Smooth muscle cell (in vitro differentiated cells): ENCODE measurements around the gene PARD3. TPM values are rescaled to one million over a fixed set of nuclear protein-coding genes. Genes with fewer than 3 reads are reported as not detected.

Experiments used
- DNase-seq: peaks from one replicate; lab custom pipeline; 2025; ENCODE audit not compliant: unreplicated experiment; lab: John Stamatoyannopoulos, UW
- H2AFZ ChIP-seq: fragments of 200-600 bp; sonication (generic); 2 replicates; pipeline ENCODE4 v1.6.0; 2016; ENCODE audit warnings: antibody characterized with exemption, low read depth, mild to moderate bottlenecking
- H3F3A ChIP-seq: fragments of 200-600 bp; sonication (generic); 2 replicates; pipeline ENCODE4 v1.6.0; 2017; ENCODE audit warnings: antibody characterized with exemption, low read depth
- H3K27ac ChIP-seq: fragments of 200-600 bp; sonication (generic); 2 replicates; pipeline ENCODE4 v1.5.1; 2016; ENCODE audit warnings: low read depth, mild to moderate bottlenecking
- H3K27me3 ChIP-seq: fragments of 200-600 bp; sonication (generic); 2 replicates; pipeline ENCODE4 v1.6.1; 2016; ENCODE audit warnings: low read depth, mild to moderate bottlenecking
- H3K36me3 ChIP-seq: fragments of 200-600 bp; sonication (generic); 2 replicates; pipeline ENCODE4 v1.5.1; 2016; ENCODE audit warnings: low read depth
- H3K4me1 ChIP-seq: fragments of 200-600 bp; sonication (generic); 2 replicates; pipeline ENCODE4 v1.5.1; 2016; ENCODE audit warnings: low read depth
- H3K4me2 ChIP-seq: fragments of 200-600 bp; sonication (generic); 2 replicates; pipeline ENCODE4 v1.6.0; 2016; ENCODE audit warnings: mild to moderate bottlenecking
- H3K4me3 ChIP-seq: fragments of 200-600 bp; sonication (generic); 2 replicates; pipeline ENCODE4 v1.5.1; 2016; ENCODE audit warnings: mild to moderate bottlenecking
- H3K79me2 ChIP-seq: fragments of 200-600 bp; sonication (generic); 2 replicates; pipeline ENCODE4 v1.6.0; 2016; ENCODE audit warnings: low read depth, mild to moderate bottlenecking
- H3K9ac ChIP-seq: fragments of 200-600 bp; sonication (generic); 2 replicates; pipeline ENCODE4 v1.6.0; 2016; ENCODE audit warnings: low read depth
- H3K9me3 ChIP-seq: fragments of 200-600 bp; sonication (generic); replicated peaks from 2 replicates; pipeline ENCODE4 v1.5.1; 2016; ENCODE audit warnings: low read depth
- H4K20me1 ChIP-seq: fragments of 200-600 bp; sonication (generic); 2 replicates; pipeline ENCODE4 v1.6.0; 2016; ENCODE audit warnings: low read depth
- CTCF ChIP-seq: fragments of 200-600 bp; sonication (generic); IDR thresholded peaks from 2 replicates; pipeline ENCODE4 v1.5.1; 2017; ENCODE audit warnings: borderline replicate concordance, mild to moderate bottlenecking, antibody characterized with exemption; ENCODE audit not compliant: insufficient read depth, poor library complexity, severe bottlenecking
- WGBS: methylation state at CpG from one replicate; pipeline ENCODE4 v1.1.7; 2016; ENCODE audit warnings: low lambda C conversion rate; 5-methylcytosine and 5-hydroxymethylcytosine counted together
- polyA plus RNA-seq: library from polyadenylated mRNA; unstranded; fragments of >200 nt; fragmentation: Nextera tagmentation; extraction: Ambion mirVana; gene quantifications from 2 replicates; pipeline ENCODE4 v1.2.1, GENCODE V29; 2016
- total RNA-seq: library from RNA; depleted of rRNA; stranded (reverse); fragments of >200 nt; gene quantifications from 2 replicates; pipeline ENCODE4 v1.2.3, GENCODE V29; 2014

Gene PARD3
- total and polyA plus RNA-seq, 2 experiments from 2014 or later: 17.5 to 26.0 TPM

- Histone ChIP-seq H3K27me3 (no peaks in the 10 kb centered on the region), H3K9ac (no peak overlapping the region), H3K9me3 (peaks cover 5% of the 10 kb centered on the region), H3K4me3 (no peak overlapping the region), H3K36me3 (no peaks in the 10 kb centered on the region), H2AFZ (no peak overlapping the region), H3K79me2 (no peaks in the 10 kb centered on the region), H3K27ac (no peak overlapping the region), H4K20me1 (no peaks in the 10 kb centered on the region), H3K4me2 (no peak overlapping the region), H3F3A (no peaks in the 10 kb centered on the region), H3K4me1 (peaks cover 10% of the 10 kb centered on the region)
- no peak for TF ChIP-seq CTCF
- 81% methylated on average over 1 of the region's 1 CpG for WGBS
- no peak for DNase-seq
Observed at GRCh38 chr10:34223658-34224057, 591.4 kb downstream of the PARD3 start.

GRCh38 chr10:34222359-34222758 lies 592.7 kb downstream of the PARD3 start:
- Histone ChIP-seq H3K27ac (no peak overlapping the region), H3K4me3 (no peak overlapping the region), H3K9me3 (peaks cover 5% of the 10 kb centered on the region), H3K4me1 (peaks cover 10% of the 10 kb centered on the region), H3K4me2 (no peak overlapping the region), H3K27me3 (no peaks in the 10 kb centered on the region), H4K20me1 (no peaks in the 10 kb centered on the region), H3K79me2 (no peaks in the 10 kb centered on the region), H3K9ac (no peak overlapping the region), H2AFZ (no peak overlapping the region), H3F3A (no peaks in the 10 kb centered on the region), H3K36me3 (no peaks in the 10 kb centered on the region)
- DNase-seq: no peak
- no peak for TF ChIP-seq CTCF
- 82% methylated on average over 4 of the region's 4 CpGs for WGBS

- no peaks in the 10 kb centered on the region for H3K9me3 ChIP-seq
- H3K4me1 ChIP-seq: peaks cover 10% of the 10 kb centered on the region
- no peak for DNase-seq
- H3K27ac ChIP-seq: no peak overlapping the region
- H4K20me1 ChIP-seq: no peaks in the 10 kb centered on the region
- no peaks in the 10 kb centered on the region for H3K27me3 ChIP-seq
- no peak overlapping the region for H3K4me2 ChIP-seq
- TF ChIP-seq CTCF: no peak
- no peak overlapping the region for H3K9ac ChIP-seq
- H3K36me3 ChIP-seq: no peaks in the 10 kb centered on the region
- peaks cover 5% of the 10 kb centered on the region for H3F3A ChIP-seq
- no peak overlapping the region for H3K4me3 ChIP-seq
- no peaks in the 10 kb centered on the region for H3K79me2 ChIP-seq
- 78% methylated on average over 10 of the region's 10 CpGs for WGBS
- H2AFZ ChIP-seq: no peak overlapping the region
Observed at GRCh38 chr10:34219753-34220548, 595.1 kb downstream of the PARD3 start.

- Histone ChIP-seq H3K9ac (no peak overlapping the region), H3F3A (peaks cover 5% of the 10 kb centered on the region), H2AFZ (no peak overlapping the region), H3K4me3 (no peak overlapping the region), H3K36me3 (no peaks in the 10 kb centered on the region), H3K27ac (no peak overlapping the region), H3K4me1 (peaks cover 9% of the 10 kb centered on the region), H3K27me3 (no peaks in the 10 kb centered on the region), H3K4me2 (no peak overlapping the region), H3K79me2 (no peaks in the 10 kb centered on the region), H3K9me3 (no peaks in the 10 kb centered on the region), H4K20me1 (no peaks in the 10 kb centered on the region)
- 94% methylated on average over 7 of the region's 7 CpGs for WGBS
- no peak for DNase-seq
- TF ChIP-seq CTCF: no peak
Observed at GRCh38 chr10:34217524-34217923, 597.6 kb downstream of the PARD3 start.
